NCI-H146 treated with DMSO at 0.1 percent for 48 hours (cell line): ENCODE data around the gene BCL2L15.

Source experiments
- DNase-seq: peaks from one replicate; lab custom pipeline; 2025; ENCODE audit not compliant: unreplicated experiment; lab: John Stamatoyannopoulos, UW

Gene BCL2L15

GRCh38 chr1:113887402-113888175 lies at the start of gene BCL2L15:
Gene BCL2L15 (minus strand): TSS chr1:113887581. CDS start chr1:113887375, 206 bp downstream.
- no peak for DNase-seq

GRCh38 chr1:113937146-113937545 lies 49.8 kb upstream of the BCL2L15 start:
- no peak for DNase-seq

- DNase-seq = no peak
These were observed 48.6 kb upstream of the BCL2L15 start for GRCh38 chr1:113935970-113936369.

DNA sequence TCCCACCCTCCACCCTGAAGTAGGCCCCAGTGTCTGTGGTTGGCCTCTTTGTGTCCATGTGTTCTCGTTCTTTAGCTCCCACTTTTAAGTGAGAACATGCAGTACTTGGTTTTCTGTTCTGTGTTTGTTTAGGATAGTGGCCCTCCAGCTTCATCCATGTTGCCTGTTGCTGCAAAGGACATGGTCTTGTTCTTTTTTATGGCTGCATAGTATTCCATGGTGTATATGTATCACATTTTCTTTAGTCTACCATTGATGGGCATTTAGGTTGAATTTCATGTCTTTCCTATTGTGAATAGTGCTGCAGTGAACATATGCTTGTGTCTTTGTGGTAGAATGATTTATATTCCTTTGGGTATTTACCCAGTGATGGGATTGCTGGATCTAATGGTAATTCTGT lies 47.8 kb upstream of the BCL2L15 start:
- no peak for DNase-seq

GRCh38 chr1:113934511-113935055 lies 47.2 kb upstream of the BCL2L15 start:
- no peak for DNase-seq

DNA sequence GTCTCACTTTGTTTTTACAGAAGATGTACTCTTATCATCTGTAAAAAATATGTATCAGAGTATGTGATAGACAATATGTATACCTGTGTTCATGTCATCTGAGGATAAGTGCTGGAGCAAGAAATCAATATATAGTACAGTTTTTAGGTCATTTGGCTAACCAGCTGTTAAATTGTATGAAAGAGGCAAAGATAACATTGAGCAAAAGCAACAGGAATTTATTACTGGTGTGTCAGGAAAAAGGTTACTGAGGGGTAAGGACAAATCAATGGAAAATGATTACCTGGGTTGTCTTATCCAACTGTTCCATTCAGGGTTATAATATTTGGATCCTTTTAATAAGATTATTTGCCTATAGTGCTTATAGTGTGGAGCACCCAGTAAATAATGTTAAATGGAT lies 46.6 kb upstream of the BCL2L15 start:
- no peak for DNase-seq

DNA sequence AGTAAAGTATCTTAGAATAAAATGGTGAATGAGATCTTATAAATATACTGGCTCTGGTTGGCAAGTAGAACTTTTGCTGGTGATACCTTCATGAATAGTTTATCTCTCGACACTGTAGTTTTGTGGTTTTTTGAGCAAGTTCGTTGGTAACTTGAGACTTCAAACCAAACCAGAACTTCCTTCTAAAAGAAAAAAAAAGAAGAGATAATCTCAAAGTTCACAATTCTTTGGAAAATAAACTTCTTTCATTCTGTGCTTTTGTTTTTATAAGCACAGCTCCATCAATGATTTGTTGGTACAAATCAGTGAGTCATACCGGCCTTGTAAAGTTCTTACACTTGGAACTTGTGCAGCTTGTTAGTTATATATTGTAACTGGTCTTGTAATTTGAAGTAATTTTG lies 44.1 kb upstream of the BCL2L15 start:
- no peak for DNase-seq

GRCh38 chr1:113930499-113931161 lies 43.2 kb upstream of the BCL2L15 start:
- no peak for DNase-seq

- no peak for DNase-seq
These were observed 42.5 kb upstream of the BCL2L15 start for GRCh38 chr1:113929750-113930498.

- DNase-seq = peak; percentile 89
These were observed 41.8 kb upstream of the BCL2L15 start, which contains the start of gene HIPK1 for GRCh38 chr1:113928941-113929749. Gene HIPK1 (plus strand): TSS chr1:113929324.

GRCh38 chr1:113928187-113928930 lies 41.0 kb upstream of the BCL2L15 start:
- no peak for DNase-seq

DNA sequence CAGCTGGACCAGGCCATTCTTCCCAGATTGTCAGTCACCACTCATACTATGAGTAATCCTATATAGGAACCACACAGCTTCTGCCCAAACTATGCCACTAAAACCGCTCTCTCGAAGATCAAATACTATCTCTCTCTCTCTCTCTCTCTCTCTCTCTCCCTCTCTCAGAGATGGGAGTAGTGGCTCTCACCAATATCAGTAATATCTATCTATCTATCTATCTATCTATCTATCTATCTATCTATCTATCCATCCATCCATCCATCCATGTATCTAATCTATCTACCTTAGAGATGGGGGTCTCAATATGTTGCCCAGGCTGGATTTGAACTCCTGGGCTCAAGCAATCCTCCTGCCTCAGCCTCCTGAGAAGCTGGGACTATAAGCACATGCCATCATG lies 37.1 kb upstream of the BCL2L15 start:
- no peak for DNase-seq

DNA sequence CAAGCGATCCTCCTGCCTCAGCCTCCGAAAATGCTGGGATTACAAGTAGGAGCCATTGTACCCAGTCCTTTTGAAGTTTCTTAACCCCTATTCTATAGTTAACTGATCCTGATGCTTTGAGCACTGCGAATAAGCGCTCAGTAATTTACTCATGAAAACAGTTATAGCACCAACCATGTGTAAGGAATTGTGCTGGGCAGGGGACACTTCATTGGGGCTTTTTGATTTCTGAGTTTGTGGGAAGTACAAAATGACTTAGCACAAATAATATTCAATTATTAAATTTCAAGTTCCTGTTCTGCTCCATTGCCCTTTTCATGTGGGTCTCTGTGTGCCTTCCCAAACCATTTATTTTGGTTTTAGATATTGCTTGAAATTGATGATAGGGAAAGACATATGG lies 35.6 kb upstream of the BCL2L15 start:
- DNase-seq = no peak

- no peak for DNase-seq
These were observed 30.9 kb upstream of the BCL2L15 start for GRCh38 chr1:113918243-113918642.

- DNase-seq = no peak
These were observed 30.2 kb upstream of the BCL2L15 start for GRCh38 chr1:113917400-113918082.

DNA sequence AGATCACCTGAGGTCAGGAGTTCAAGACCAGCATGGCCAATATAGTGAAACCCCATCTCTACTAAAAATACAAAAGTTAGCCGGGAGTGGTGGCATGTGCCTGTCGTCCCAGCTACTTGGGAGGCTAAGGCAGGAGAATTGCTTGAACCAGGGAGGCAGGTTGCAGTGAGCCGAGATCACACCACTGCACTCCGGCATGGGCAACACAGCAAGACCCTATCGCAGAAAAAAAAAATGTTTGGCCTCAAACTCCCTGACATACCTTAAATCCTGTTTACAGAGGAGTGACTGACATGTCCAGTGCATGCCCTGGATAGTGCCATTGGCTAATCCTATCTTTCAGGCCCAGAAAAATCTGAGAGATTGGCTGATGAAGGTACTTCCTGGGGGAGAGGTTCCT lies 29.6 kb upstream of the BCL2L15 start:
- DNase-seq = no peak

DNA sequence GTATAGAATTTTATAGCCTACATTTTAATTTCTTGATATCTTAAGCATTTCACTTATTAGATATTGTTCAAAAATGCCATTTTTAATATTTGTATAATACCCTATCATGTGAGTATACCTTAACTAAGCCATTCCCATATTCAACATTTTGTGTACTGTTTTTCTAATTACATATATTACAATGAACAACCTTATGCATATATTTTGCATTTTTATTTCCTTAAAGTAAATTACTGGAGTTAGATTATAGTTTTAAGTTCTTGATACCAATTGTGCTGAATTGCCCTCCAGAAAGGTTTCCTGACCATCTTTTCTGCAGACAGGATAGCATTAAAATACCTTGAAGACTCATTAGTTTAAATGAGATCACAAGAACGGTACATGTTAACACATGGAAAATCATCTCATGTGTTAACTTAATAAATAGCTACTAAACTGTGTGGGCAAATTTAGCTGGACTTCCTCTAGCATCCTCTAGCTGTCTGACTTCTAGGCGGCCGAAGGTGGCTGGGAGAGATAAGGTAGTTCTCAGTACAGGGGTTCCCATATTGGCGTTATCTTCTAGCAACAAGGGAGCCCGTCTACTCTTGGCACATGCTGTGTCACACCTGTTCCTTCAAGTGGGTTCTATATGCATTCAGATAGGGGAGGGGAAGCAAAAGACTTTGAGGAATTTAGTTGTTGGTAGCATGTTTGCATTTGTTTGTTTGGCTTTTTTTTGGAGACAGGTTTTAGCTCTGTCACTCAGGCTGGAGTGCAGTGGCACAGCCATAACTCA lies 26.7 kb upstream of the BCL2L15 start:
- DNase-seq = no peak

DNA sequence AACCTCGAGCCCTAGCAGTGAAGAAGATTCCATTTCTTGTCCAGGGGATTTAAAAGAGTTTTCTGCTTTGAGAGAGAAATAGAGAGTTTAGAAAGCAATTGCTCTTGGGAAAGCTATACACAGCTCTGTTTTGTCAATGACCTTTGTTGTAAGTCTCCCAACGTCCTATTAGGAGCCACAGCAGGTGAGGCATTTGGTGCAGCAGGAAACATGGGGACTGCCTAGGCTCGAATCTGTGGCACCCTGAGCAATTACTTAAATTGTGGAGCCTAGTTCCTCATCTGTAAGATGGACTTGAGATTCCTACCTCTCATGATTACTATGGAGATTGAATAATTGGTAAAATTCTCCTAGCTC lies 25.9 kb upstream of the BCL2L15 start:
- no peak for DNase-seq
